GM18909 (cell line): Measurements from ENCODE around the gene KCNK6.
A peak's percentile ranks its signal among the peaks of the same experiment; 100 is the strongest.
"Not testable (repeated sequence)": the region's sequence is repeated elsewhere in the genome, so short reads cannot be mapped to it uniquely, and the experiment has no call there.

Source experiments
- ATAC-seq: cut with Tn5 transposase; IDR thresholded peaks from one replicate; pipeline ENCODE4 v1.9.1; 2021; ENCODE audit warnings: mild to moderate bottlenecking; ENCODE audit not compliant: unreplicated experiment, poor library complexity

The KCNK6 gene

DNA sequence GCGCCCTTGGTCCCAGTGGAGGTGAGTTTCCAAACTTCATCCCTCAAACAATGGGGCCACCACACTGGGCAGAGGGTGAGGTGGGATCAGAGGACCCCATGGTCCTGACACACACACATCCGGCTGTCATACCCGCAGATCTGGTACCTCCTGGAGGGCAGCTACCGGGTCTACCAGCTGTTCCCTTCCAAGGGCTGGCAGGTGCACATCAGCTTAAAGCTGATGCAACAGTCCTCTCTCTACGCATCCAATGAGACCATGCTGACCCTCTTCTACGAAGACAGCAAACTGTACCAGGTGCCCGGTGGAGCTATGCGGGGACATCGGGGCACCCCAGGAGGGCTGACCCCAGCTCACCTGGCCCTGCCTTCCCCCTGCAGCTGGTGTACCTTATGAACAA, 40.7 kb downstream of the KCNK6 start:
- ATAC-seq = no peak

DNA sequence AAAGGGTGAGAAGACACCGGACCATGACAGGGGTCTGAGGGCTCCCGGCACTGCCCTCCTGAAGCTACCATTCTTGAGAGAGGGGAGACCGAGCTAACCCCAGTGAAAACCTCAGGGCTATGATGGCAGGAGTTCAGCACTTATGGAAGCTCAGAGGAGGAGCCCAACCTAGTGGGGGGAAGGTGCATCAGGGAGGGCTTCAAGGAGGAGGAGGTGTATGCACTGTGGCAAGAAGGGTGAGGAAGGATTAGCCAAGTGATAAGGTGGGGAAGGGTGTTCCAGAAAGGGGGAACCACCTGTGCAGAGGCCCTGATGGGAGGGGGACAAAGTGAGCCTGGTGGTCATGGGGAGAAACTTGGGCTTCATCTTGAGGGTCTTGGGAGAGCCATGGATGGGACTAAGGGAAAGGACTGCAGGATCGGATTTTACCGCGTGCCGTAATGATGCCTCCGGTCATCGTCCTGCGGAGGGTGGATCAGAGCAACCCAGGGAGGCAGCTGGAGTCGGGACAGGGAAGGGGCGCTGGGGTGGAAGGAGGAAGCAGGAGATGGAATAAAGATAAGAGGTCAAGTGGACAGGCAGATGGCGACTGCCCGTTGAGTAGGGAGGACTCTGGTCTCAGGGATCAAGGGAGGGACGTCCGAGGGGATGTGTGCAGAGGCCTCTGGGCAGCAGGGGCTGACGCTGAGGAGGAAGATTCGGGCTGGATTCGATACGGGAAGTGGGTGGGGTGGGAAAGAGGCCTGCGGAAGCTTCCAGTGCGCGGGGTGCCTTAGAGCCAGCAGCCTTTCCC, 41.4 kb downstream of the KCNK6 start:
- ATAC-seq = no peak

DNA sequence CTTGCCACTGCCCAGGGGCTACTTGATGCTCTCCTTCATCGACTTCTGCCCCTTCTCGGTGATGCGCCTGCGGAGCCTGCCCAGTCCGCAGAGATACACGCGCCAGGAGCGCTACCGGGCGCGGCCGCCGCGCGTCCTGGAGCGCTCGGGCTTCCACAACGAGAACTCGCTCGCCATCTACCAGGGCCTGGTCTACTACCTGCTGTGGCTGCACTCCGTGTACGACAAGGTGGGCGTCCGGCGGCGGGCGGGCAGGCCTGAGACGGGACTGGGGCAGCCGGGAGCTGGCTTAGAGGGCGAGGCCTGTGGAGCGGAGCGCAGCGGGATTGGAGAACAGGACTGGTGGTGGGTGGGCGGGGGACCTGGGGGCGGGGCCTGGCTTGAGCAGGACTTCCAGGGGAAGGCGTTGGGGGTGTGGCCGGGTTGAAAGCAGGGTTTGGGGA, 42.0 kb downstream of the KCNK6 start:
- no peak for ATAC-seq

DNA sequence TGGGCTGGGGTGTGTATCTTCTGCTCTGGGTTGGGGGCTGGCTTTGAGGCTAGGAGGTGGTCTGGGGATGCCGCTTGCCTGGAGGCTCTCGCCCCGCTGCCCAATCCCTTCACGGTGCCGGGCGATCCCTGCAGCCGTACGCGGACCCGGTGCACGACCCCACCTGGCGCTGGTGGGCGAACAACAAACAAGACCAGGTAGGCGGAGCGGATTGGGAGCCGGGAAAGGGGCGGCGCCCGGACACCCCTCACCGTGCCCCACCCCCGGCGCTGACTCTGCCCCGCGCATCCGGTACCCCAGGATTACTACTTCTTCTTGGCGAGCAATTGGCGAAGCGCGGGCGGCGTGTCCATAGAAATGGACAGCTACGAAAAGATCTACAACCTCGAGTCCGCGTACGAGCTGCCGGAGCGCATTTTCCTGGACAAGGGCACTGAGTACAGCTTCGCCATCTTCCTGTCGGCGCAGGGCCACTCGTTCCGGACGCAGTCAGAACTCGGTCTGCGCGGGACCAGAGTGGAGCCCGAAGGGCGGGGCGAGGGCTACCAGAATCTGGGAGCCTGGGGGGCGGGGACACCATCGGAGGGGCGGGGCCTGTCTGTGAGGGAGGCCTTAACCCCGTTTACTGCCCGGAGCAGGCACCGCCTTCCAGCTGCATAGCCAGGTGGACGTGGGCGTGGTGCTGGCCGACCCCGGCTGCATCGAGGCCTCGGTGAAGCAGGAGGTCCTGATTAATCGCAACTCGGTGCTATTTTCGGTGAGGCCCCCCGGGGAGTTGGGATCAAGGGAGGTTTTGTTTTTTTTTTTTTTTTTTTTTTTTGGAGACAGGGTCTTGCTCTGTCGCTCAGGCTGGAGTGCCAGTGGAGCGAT, 42.7 kb downstream of the KCNK6 start:
- no peak for ATAC-seq

DNA sequence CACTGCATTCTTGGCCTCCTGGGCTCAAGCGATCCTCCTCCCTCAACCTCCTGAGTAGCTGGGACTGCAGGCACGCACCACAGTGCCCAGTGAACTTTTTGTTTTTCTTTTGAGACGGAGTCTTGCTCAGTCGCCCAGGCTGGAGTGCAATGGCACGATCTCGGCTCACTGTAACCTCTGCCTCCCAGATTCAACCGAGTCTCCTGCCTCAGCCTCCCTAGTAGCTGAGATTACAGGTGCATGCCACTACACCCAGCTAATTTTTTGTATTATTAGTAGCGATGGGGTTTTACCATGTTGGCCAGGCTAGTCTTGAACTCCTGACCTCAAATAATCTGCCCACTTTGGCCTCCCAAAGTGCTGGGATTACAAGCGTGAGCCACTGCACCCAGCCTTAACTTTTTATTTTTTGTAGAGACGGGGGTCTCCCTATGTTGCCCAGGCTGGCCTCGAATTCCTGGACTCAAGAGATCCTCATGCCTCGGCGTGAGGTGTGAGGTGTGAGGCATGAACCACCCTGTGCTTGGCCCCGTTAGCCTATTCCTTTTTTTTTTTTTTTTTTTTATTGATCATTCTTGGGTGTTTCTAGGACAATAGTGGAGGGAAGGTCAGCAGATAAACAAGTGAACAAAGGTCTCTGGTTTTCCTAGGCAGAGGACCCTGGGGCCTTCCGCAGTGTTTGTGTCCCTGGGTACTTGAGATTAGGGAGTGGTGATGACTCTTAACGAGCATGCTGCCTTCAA, 43.5 kb downstream of the KCNK6 start:
- ATAC-seq = not testable (repeated sequence)

DNA sequence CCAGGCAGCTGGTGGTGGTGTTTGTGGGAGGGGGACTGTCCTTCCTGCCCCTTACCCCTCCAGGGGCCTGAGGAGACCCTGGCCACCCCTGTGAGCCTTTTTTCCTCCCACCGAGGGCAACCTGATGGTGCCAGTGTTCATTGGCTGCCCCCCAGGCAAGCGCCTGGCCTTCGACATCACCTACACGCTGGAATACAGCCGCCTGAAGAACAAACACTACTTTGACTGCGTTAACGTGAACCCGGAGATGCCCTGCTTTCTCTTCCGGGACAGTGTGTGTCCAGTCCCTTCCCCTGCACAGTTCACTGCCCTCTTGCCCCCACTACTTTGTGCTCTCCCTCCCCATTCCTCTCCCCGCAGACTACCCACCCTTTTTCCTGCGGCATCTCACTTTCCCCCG, 47.4 kb downstream of the KCNK6 start:
- no peak for ATAC-seq

DNA sequence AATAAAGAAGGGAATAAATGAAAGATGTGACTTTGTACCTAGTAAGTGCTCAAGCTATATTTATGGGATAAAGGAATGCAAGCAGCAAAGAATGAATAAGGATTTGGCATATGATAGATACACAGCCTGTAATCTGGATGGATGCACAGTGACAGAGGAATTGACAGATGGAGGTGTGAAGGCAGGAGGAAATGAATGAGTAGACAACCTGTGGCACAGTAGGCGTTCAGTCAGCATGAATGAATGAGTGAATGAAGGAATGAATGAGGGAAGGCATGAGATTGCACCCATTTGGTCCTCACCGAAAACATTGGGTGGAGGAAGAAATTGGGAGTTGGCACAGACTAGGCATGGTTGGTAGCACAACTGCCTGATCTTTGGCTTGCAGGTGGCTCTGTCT, 49.9 kb downstream of the KCNK6 start:
- no peak for ATAC-seq

DNA sequence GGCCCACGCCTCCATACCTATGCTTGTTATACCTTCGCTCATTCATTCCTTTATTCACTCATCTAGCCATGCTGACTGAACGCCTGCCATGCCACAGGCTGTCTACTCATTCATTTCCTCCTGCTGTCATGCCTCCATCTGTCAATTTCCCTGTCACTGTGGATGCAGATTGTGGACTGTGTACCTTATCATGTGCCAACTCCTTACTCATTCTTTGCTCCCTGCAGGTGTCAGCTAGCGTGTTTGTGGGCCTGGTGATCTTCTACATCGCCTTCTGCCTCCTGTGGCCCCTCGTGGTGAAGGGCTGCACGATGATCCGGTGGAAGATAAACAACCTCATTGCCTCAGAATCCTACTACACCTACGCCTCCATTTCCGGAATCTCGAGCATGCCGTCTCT, 50.7 kb downstream of the KCNK6 start:
- no peak for ATAC-seq

DNA sequence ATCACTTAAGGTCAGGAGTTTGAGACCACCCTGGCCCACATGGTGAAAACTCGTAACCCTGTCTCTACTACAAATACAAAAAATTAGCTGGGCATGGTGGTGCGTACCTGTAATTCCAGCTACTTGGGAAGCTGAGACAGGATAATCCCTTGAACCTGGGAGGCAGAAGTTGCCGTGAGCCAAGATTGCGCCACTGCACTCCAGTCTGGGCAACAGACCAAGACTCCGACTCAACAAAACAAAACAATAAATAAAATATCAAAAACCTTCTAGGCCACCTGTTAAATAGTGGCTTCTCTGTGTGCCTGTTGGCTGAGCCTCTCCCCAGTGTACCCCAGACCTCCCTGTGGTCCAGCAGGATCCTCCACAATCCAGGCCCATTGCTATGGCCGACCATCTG, 51.4 kb downstream of the KCNK6 start:
- ATAC-seq = no peak

DNA sequence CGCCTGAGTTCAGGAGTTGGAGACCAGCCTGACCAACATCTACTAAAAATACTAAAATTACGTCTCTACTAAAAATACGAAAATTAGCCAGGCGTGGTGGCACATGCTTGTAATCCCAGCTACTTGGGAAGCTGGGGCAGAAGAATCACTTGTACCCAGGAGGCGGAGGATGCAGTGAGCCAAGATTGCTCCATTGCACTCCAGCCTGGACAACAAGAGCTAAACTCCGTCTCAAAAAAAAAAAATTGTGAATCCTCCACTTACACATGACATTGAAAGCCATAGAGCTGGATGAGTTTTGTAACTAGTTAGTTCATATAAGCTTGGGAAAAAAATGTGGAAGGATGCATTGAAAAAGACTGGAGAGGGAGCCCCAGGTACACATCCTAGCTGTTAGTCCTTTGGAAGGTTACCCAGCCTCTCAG, 54.3 kb downstream of the KCNK6 start:
- no peak for ATAC-seq

DNA sequence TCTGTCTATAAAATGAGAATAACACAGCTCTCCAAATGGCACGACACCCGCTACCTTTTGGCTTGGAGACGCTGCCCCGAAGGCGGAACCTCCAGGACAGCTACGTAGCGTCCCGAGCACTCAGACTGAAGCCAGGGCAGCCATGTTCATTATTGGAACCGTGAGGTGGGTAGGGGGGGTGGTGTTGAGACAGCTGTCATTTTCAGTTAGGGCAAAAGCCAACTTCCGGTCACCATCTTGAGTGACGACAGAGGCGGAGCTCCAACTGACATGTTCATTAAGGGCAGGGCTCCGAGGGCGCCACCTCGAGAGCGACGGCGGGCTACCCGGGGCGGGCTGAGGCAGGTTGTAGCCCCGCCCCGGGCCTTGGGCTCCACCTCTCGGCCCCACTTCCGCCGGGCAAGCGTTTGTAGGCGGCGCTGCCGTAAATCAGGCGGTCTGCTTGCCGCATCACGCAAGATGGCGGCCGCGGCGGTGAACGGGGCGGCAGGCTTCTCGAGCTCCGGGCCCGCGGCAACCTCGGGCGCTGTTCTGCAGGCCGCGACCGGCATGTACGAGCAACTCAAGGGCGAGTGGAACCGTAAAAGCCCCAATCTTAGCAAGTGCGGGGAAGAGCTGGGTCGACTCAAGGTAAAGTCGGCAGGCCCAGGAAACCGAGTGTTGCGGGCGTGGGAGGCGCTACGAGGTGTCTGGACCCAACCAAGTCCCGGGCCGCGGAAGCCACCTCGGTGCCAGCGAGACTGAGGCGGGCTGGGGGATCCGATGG, 54.9 kb downstream of the KCNK6 start, which contains the start of gene PSMD8:
TSS of gene PSMD8 (plus strand) at position 240 of the 766 bp plus-strand sequence. CDS start at position 271, 31 bp downstream.
- peak; percentile 95 for ATAC-seq

DNA sequence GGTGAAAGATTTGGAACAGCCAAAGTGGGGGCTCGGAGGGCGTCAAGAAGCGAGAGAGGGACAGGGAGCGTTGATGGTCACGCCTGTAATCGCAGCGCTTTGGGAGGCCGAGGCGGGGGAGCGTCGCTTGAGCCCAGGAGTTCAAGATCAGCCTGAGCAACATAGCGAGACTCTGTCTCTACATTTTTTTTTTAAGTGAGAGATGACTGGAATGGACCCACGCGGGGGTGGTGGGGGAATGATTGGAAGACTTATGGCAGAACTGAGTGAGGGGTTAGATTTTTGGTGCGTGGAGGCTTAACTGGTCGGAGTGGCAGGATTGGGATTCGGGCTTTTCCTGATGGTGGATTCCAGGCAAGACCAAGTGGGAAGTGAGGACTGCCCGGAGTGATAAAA, 55.5 kb downstream of the KCNK6 start:
- ATAC-seq = no peak

DNA sequence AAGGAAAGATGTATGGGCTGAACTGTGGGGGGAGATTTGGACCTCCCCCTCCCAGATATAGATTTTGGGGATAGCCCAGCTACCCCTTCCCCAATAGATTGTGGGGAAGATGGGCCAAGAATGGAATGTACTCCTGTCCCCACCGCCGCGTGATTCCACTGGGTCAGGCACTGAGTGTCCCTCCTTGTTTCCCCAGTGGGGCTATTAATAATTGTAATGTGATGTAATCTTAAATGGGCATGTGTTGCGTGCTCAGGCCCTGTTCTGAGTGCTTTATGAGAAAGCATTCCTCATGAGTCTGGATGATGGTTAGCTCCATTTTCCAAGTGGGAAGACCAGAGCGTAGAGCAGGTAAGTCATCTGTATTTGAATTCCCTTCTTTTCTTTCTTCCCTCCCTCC, 56.1 kb downstream of the KCNK6 start:
- no peak for ATAC-seq

DNA sequence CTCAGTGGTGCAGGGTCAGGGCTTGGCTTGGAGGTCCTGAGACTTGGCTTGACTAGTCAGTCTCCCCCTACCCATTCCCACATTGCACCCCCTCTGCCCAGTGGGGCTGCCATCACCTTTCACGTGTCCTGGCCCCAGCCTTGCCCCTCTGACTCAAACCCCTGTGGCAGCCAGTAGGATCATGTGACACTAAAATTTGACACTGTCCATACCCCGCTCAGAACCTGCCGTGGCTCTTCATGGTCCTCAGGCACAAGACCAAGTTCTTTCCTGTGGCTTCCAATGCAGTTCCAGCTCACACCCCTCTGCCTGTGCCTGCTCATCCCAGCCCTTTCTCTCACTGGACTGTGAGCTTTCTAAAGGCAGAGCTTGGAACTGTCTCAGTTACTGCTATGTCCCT, 56.9 kb downstream of the KCNK6 start:
- ATAC-seq = no peak

DNA sequence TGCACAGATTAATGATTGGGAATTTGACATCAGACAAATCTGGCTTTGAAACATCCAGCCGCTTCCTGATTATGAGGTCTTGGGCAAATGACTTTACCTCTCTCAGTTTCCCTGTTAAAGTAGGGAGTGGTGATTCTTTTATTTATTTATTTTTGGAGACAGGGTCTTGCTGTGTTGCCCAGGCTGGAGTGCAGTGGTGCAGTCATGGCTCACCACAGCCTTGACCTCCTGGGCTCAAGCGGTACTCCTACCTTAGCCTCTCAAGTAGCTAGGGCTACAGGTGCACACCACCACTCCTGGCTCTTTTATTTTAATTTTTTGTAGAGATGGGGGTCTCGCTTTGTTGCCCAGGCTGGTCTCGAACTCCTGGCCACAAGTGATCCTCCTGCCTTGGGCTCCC, 57.4 kb downstream of the KCNK6 start:
- no peak for ATAC-seq

DNA sequence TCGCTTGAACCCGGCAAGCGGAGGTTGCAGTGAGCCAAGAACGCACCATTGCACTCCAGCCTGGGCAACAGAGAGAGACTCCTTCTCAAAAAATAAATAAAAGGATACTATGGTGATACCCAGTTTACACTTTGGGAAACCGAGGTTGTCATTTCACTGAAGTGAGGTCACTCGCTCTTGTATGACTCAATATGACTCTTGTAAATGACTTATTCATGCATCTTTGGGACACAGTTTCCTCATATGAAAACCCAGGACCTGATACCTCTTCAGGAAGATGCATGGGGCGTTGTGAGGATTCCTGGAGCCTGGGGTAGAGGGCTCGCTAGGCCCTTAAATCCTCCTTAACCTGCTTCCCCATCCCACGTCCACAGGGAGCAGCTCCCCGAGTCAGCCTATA, 59.2 kb downstream of the KCNK6 start:
- no peak for ATAC-seq

DNA sequence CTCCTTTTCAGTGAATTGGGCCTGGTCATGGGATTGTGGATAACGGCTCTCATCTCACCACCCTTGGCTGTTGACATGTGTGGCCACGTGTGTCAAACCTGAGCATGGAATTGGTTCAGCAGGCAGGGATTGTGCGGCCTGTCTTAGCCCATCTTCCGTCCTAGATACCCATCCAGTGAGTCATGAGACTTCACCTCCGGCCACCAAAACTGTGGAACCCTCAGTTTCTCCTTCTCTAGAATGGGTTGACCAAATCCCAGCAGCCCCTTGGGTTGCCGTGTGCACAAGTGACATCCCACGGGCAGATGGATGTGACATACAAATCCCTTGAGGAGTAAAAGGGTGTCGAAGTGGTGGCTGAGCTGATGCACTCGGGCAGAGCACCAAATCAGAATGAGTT, 61.5 kb downstream of the KCNK6 start:
- no peak for ATAC-seq
